ENCODE data around the gene FGF3. TPM values are rescaled to one million over a fixed set of nuclear protein-coding genes. Genes with fewer than 3 reads are reported as not detected.

FGF3 gene
- polyA plus RNA-seq (2011; rRNA removed): not detected in 2 replicates
- polyA minus RNA-seq (2011; rRNA and poly(A)+ RNA removed): not detected in 2 replicates

- ChIA-PET CTCF (no interaction called here), POLR2A (no interaction called here)
- no peak for DNase-seq (ENCODE audit: low read depth, low spot score)
- Histone ChIP-seq H3K4me3 (ENCODE audit: low read depth, low read length) (no peak within 1 kb of the TSS), H3K9me3 (ENCODE audit: control insufficient read depth, insufficient read depth, low read length) (no peaks in the 10 kb centered on the region), H3K27me3 (ENCODE audit: control insufficient read depth, insufficient read depth, low read length) (peaks cover 65% of the 10 kb centered on the region), H3K27ac (ENCODE audit: low read depth, low read length) (no peak within 1 kb of the TSS)
- TF ChIP-seq CTCF (IDR thresholded peaks at IDR 0.05; ENCODE audit: low read depth, low read length): no peak
Measured at GRCh38 chr11:69818603-69819441, at the start of gene FGF3. Gene FGF3, minus strand, starts transcription at chr11:69819416. Its CDS starts 483 bp downstream, at chr11:69818933.

- Histone ChIP-seq H3K4me3 (ENCODE audit: low read depth, low read length) (no peak overlapping the region), H3K27me3 (ENCODE audit: control insufficient read depth, insufficient read depth, low read length) (peaks cover 31% of the 10 kb centered on the region), H3K9me3 (ENCODE audit: control insufficient read depth, insufficient read depth, low read length) (peaks cover 4% of the 10 kb centered on the region; the same call in 1 of the 2 replicates), H3K27ac (ENCODE audit: low read depth, low read length) (no peak overlapping the region)
- ChIA-PET CTCF (no interaction called here), POLR2A (no interaction called here)
- TF ChIP-seq CTCF (IDR thresholded peaks at IDR 0.05; ENCODE audit: low read depth, low read length): no peak
- DNase-seq (ENCODE audit: low read depth, low spot score): no peak
Measured at GRCh38 chr11:69868871-69869270, 49.7 kb upstream of the FGF3 start.

- H3K9me3 ChIP-seq (ENCODE audit: control insufficient read depth, insufficient read depth, low read length): peaks cover 4% of the 10 kb centered on the region; the same call in 1 of the 2 replicates
- POLR2A ChIA-PET: no interaction called here
- no peak overlapping the region for H3K4me3 ChIP-seq (ENCODE audit: low read depth, low read length)
- no peak overlapping the region for H3K27ac ChIP-seq (ENCODE audit: low read depth, low read length)
- peaks cover 31% of the 10 kb centered on the region for H3K27me3 ChIP-seq (ENCODE audit: control insufficient read depth, insufficient read depth, low read length)
- CTCF ChIA-PET: no interaction called here
- TF ChIP-seq CTCF (IDR thresholded peaks at IDR 0.05; ENCODE audit: low read depth, low read length): no peak
- no peak for DNase-seq (ENCODE audit: low read depth, low spot score)
Measured at GRCh38 chr11:69868006-69868810, 49.0 kb upstream of the FGF3 start.

GRCh38 chr11:69867076-69868005 is 48.1 kb upstream of the FGF3 start:
- DNase-seq (ENCODE audit: low read depth, low spot score): no peak
- H3K27me3 ChIP-seq (ENCODE audit: control insufficient read depth, insufficient read depth, low read length): peaks cover 37% of the 10 kb centered on the region
- H3K27ac ChIP-seq (ENCODE audit: low read depth, low read length): no peak overlapping the region
- H3K4me3 ChIP-seq (ENCODE audit: low read depth, low read length): no peak overlapping the region
- CTCF ChIA-PET: no interaction called here
- H3K9me3 ChIP-seq (ENCODE audit: control insufficient read depth, insufficient read depth, low read length): peaks cover 4% of the 10 kb centered on the region; the same call in 1 of the 2 replicates
- TF ChIP-seq CTCF (IDR thresholded peaks at IDR 0.05; ENCODE audit: low read depth, low read length): no peak
- POLR2A ChIA-PET: no interaction called here

All from AG04450 (cell line).